ENCODE data around the gene THBS2. TPM values are rescaled to one million over a fixed set of nuclear protein-coding genes. Genes with fewer than 3 reads are reported as not detected.

THBS2 gene
- total RNA-seq, 2 experiments from 2014 or later, result not detected

DNA sequence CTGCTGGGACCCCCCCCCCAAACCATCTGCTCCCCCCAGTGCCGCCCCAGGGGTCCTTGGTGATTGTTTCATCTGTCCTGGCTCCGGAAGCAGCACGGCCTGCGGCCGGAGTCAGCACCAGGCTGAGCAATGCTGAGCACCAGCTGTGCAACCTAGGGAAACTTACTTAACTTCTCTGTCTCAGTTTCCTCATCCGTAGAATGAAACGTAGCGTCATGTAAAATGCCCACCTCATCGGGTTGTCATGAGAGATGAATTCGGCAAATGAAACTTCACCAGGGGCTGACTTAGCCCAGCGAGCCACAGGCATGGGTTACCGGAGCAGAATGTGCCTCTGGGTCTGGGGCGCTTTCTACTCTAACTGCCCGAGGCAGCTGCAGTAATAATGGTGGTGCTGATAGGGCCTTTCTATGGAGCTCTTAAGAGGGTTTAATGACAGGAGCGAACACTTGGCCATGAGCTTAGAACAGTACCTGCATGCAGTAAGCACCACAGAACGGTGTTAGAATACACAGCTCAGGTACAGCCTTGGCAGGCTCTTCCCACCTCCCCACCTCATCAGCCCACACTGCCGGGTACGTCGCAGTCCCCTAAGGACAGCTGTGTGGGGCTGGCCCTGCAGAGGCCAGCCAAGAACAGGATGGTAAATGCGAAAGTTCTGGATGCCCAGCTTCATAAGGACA, 1.7 kb downstream of the THBS2 start:
- no peak overlapping the region for H3K4me2 ChIP-seq (ENCODE audit: low read length)
- no peaks in the 10 kb centered on the region for H4K20me1 ChIP-seq (ENCODE audit: insufficient read depth, low read length)
- H3K4me1 ChIP-seq (ENCODE audit: insufficient read depth, low read length, poor library complexity, severe bottlenecking), result no peaks in the 10 kb centered on the region
- no peaks in the 10 kb centered on the region for H3K9me3 ChIP-seq (ENCODE audit: low read length)
- H3K9me2 ChIP-seq (ENCODE audit: insufficient read depth, low read length), result no peaks in the 10 kb centered on the region
- TF ChIP-seq, protein P1, sequence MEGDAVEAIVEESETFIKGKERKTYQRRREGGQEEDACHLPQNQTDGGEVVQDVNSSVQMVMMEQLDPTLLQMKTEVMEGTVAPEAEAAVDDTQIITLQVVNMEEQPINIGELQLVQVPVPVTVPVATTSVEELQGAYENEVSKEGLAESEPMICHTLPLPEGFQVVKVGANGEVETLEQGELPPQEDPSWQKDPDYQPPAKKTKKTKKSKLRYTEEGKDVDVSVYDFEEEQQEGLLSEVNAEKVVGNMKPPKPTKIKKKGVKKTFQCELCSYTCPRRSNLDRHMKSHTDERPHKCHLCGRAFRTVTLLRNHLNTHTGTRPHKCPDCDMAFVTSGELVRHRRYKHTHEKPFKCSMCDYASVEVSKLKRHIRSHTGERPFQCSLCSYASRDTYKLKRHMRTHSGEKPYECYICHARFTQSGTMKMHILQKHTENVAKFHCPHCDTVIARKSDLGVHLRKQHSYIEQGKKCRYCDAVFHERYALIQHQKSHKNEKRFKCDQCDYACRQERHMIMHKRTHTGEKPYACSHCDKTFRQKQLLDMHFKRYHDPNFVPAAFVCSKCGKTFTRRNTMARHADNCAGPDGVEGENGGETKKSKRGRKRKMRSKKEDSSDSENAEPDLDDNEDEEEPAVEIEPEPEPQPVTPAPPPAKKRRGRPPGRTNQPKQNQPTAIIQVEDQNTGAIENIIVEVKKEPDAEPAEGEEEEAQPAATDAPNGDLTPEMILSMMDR (conservative IDR thresholded peaks at IDR 0.05; ENCODE audit: low read length), result no peak
- TF ChIP-seq EZH2phosphoT487 (IDR thresholded peaks at IDR 0.05; ENCODE audit: borderline replicate concordance, low read depth, low read length), result no peak
- intact Hi-C loops (cut with micrococcal nuclease; ENCODE audit: unreplicated experiment), result no loop called here
- H3K79me2 ChIP-seq (ENCODE audit: insufficient read depth, low read depth, low read length), result no peaks in the 10 kb centered on the region
- H3K36me3 ChIP-seq (ENCODE audit: insufficient read depth, low read length), result no peaks in the 10 kb centered on the region
- H2AFZ ChIP-seq (ENCODE audit: low read length), result no peak overlapping the region
- no peak for DNase-seq (ENCODE audit: low spot score)
- ChIA-PET CTCF (ENCODE audit: unreplicated experiment) (no interaction called here), POLR2A (no interaction called here)
- no peak overlapping the region for H3K4me3 ChIP-seq (ENCODE audit: low read depth, low read length, poor library complexity, severe bottlenecking)
- no TSS peak for BruUV-seq (replicated peaks)
- no peak overlapping the region for H3K27ac ChIP-seq (ENCODE audit: low read depth, low read length, poor library complexity, severe bottlenecking)

DNA sequence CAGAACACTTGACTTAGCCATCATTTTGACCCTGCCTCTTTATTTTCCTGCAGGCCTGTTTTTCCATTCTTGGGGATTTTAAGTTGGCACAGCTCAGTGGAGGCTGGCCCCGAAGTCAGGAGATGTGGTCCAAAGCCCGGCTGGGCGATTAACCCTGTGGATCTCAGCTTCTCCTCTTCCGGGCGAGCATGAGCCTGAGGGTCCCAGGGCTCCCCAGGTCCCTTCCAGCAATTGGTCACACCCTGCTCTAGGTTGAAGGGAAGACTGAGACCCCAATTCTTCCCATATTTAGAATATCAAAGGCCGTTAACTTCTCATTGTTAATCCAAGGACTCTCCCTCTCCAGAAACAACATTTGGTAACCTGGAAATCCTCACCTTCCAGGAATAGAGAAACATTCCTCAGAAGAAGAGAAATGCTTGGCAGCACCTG, 2.3 kb downstream of the THBS2 start:
- intact Hi-C loops (cut with micrococcal nuclease; ENCODE audit: unreplicated experiment), result no loop called here
- H3K79me2 ChIP-seq (ENCODE audit: insufficient read depth, low read depth, low read length), result no peaks in the 10 kb centered on the region
- H3K4me3 ChIP-seq (ENCODE audit: low read depth, low read length, poor library complexity, severe bottlenecking), result no peak overlapping the region
- no TSS peak for BruUV-seq (replicated peaks)
- H3K36me3 ChIP-seq (ENCODE audit: insufficient read depth, low read length), result no peaks in the 10 kb centered on the region
- no peak for TF ChIP-seq EZH2phosphoT487 (IDR thresholded peaks at IDR 0.05; ENCODE audit: borderline replicate concordance, low read depth, low read length)
- TF ChIP-seq, protein P1 (conservative IDR thresholded peaks at IDR 0.05; ENCODE audit: low read length), result no peak
- POLR2A ChIA-PET, result no interaction called here
- H3K4me1 ChIP-seq (ENCODE audit: insufficient read depth, low read length, poor library complexity, severe bottlenecking), result no peaks in the 10 kb centered on the region
- H4K20me1 ChIP-seq (ENCODE audit: insufficient read depth, low read length), result no peaks in the 10 kb centered on the region
- CTCF ChIA-PET (ENCODE audit: unreplicated experiment), result no interaction called here
- H3K9me3 ChIP-seq (ENCODE audit: low read length), result no peaks in the 10 kb centered on the region
- no peak overlapping the region for H3K27ac ChIP-seq (ENCODE audit: low read depth, low read length, poor library complexity, severe bottlenecking)
- no peak overlapping the region for H3K4me2 ChIP-seq (ENCODE audit: low read length)
- no peak overlapping the region for H2AFZ ChIP-seq (ENCODE audit: low read length)
- no peak for DNase-seq (ENCODE audit: low spot score)
- H3K9me2 ChIP-seq (ENCODE audit: insufficient read depth, low read length), result no peaks in the 10 kb centered on the region

DNA sequence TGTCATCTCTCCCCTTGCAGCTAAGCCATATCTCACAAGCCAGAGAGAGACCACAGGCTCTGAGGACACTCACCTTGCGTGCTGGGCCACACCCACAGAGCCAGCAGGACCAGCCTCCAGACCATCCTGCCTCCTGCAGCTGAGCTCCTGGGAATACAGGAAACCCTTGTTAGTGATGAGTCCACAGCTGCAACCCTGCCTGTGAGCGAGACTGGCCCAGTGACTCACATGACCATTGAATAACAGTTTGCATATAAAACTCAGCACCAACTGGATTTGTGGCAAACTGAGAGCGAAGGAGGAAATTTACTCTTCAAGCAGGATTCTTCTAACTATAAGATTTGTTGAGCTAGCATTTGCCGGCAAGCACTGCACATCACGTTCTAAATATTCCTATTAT, 3.0 kb downstream of the THBS2 start:
- Histone ChIP-seq H3K4me2 (ENCODE audit: low read length) (no peak overlapping the region), H3K36me3 (ENCODE audit: insufficient read depth, low read length) (no peaks in the 10 kb centered on the region), H3K9me2 (ENCODE audit: insufficient read depth, low read length) (no peaks in the 10 kb centered on the region), H3K4me1 (ENCODE audit: insufficient read depth, low read length, poor library complexity, severe bottlenecking) (no peaks in the 10 kb centered on the region), H2AFZ (ENCODE audit: low read length) (no peak overlapping the region), H3K79me2 (ENCODE audit: insufficient read depth, low read depth, low read length) (no peaks in the 10 kb centered on the region), H3K27ac (ENCODE audit: low read depth, low read length, poor library complexity, severe bottlenecking) (no peak overlapping the region), H4K20me1 (ENCODE audit: insufficient read depth, low read length) (no peaks in the 10 kb centered on the region), H3K9me3 (ENCODE audit: low read length) (no peaks in the 10 kb centered on the region), H3K4me3 (ENCODE audit: low read depth, low read length, poor library complexity, severe bottlenecking) (no peak overlapping the region)
- POLR2A ChIA-PET, result no interaction called here
- DNase-seq (ENCODE audit: low spot score), result no peak
- no TSS peak for BruUV-seq (replicated peaks)
- CTCF ChIA-PET (ENCODE audit: unreplicated experiment), result no interaction called here
- intact Hi-C loops (cut with micrococcal nuclease; ENCODE audit: unreplicated experiment), result no loop called here
- no peak for TF ChIP-seq EZH2phosphoT487 (IDR thresholded peaks at IDR 0.05; ENCODE audit: borderline replicate concordance, low read depth, low read length)
- TF ChIP-seq, protein P1 (conservative IDR thresholded peaks at IDR 0.05; ENCODE audit: low read length), result no peak

Data from OCI-LY7 (cell line).